Esophagus muscularis mucosa (tissue), 4 donors: ENCODE data around the gene ATE1. TPM values are rescaled to one million over a fixed set of nuclear protein-coding genes. Genes with fewer than 3 reads are reported as not detected.

Experiments used
- DNase-seq: peaks from one replicate; pipeline ENCODE4 v3.0.0-alpha.2; 2017; ENCODE audit errors: extremely low spot score
- H3K27ac ChIP-seq, 4 donors: fragments of 200-600 bp; sonication (generic); replicated peaks in 1 of 4; 1 replicate in 3 of 4; 2 replicates in 1 of 4; pipeline ENCODE4 v1.5.1; 2016 to 2019; ENCODE audit warnings: mild to moderate bottlenecking in 1 of 4
- H3K27me3 ChIP-seq, 4 donors: fragments of 200-600 bp; sonication (generic); one replicate each; pipeline versions ENCODE4 v1.5.1 to v1.6.0; 2016 to 2019
- H3K36me3 ChIP-seq, 4 donors: fragments of 200-600 bp; sonication (generic); one replicate each; pipeline ENCODE4 v1.5.1; 2016 to 2019
- H3K4me1 ChIP-seq, 4 donors: fragments of 200-600 bp; sonication (generic); one replicate each; pipeline ENCODE4 v1.5.1; 2016 to 2019
- H3K4me3 ChIP-seq, 4 donors: fragments of 200-600 bp; sonication (generic); 1 replicate in 2 of 4; 2 replicates in 2 of 4; pipeline ENCODE4 v1.5.1; 2016 to 2019; ENCODE audit warnings: mild to moderate bottlenecking in 4 of 4, moderate library complexity in 1 of 4
- H3K9me3 ChIP-seq, 4 donors: fragments of 200-600 bp; sonication (generic); 1 replicate in 3 of 4; 2 replicates in 1 of 4; pipeline ENCODE4 v1.5.1; 2016 to 2019
- EP300 ChIP-seq: sonication (generic); formaldehyde crosslinking; IDR thresholded peaks from one replicate; pipeline ENCODE4 v1.6.1; 2017; ENCODE audit warnings: antibody characterized with exemption
- POLR2A ChIP-seq: fragments of 450-650 bp; IDR thresholded peaks from one replicate; pipeline ENCODE4 v1.6.1; 2017; ENCODE audit warnings: antibody characterized with exemption, moderate library complexity, mild to moderate bottlenecking, low read depth
- POLR2AphosphoS5 ChIP-seq, 2 donors: sonication (generic); formaldehyde crosslinking; IDR thresholded peaks; one replicate each; pipeline ENCODE4 v1.6.1; 2017; ENCODE audit warnings: antibody characterized with exemption in 2 of 2
- WGBS: methylation state at CpG from one replicate; pipeline ENCODE4 v1.1.5; 2018; 5-methylcytosine and 5-hydroxymethylcytosine counted together
- intact Hi-C: fragments of 100-400 bp; cut with DNase I; formaldehyde crosslinking; loops from one replicate; pipeline ENCODE4 v1.15.1; 2023
- total RNA-seq, 4 donors: library from RNA; depleted of rRNA; stranded (reverse); fragments of >200 nt; gene quantifications; one replicate each; pipeline versions ENCODE4 v1.1.0 to v1.2.1, GENCODE V29; 2016
- TF ChIP-seq, protein P1 (sequence below), 3 experiments: fragments of 200-600 bp in 2 of 3; fragments of 450-650 bp in 1 of 3; sonication (generic) in 2 of 3; IDR thresholded peaks; one replicate each; pipeline ENCODE4 v1.5.1; 2017 to 2019; ENCODE audit warnings: antibody characterized with exemption in 3 of 3, mild to moderate bottlenecking in 2 of 3, moderate library complexity in 1 of 3

The ATE1 gene
- total RNA-seq, 4 donors from 2014 or later = 27.8 to 29.5 (median 28.4) TPM

DNA sequence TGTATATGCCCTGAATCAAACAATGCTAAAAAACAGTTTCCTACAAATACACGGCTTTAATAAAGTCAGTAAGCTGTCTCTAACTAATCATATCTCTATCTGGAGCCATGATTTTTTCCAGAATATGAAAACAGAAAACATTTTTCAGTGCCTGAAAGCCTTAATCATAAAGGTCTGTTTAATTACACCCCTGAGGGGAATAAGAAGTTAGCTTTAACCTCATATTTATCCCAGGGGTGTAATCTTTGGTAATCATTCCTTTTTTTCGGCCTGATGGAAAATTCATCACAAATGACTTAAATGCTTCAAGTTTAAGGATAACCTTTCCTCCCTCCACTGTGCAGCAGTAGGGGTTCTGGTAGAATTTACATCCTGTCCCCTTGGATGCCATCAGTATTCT is 124.2 kb downstream of the ATE1 start:
- TF ChIP-seq EP300 (no peak), POLR2A (no peak), POLR2AphosphoS5 (IDR thresholded peaks at IDR 0.05) (no peak)
- TF ChIP-seq, protein P1, sequence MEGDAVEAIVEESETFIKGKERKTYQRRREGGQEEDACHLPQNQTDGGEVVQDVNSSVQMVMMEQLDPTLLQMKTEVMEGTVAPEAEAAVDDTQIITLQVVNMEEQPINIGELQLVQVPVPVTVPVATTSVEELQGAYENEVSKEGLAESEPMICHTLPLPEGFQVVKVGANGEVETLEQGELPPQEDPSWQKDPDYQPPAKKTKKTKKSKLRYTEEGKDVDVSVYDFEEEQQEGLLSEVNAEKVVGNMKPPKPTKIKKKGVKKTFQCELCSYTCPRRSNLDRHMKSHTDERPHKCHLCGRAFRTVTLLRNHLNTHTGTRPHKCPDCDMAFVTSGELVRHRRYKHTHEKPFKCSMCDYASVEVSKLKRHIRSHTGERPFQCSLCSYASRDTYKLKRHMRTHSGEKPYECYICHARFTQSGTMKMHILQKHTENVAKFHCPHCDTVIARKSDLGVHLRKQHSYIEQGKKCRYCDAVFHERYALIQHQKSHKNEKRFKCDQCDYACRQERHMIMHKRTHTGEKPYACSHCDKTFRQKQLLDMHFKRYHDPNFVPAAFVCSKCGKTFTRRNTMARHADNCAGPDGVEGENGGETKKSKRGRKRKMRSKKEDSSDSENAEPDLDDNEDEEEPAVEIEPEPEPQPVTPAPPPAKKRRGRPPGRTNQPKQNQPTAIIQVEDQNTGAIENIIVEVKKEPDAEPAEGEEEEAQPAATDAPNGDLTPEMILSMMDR (IDR thresholded peaks at IDR 0.05) = no peak
- H3K36me3 ChIP-seq = peaks cover 0 to 6% (median 3%) of the 10 kb centered on the region in 4 donors
- H3K4me1 ChIP-seq = no peaks in the 10 kb centered on the region
- no peak for DNase-seq
- 85% methylated on average over 2 of the region's 2 CpGs for WGBS
- H3K4me3 ChIP-seq = no peak overlapping the region
- H3K27me3 ChIP-seq = no peaks in the 10 kb centered on the region
- intact Hi-C loops = no loop called here
- H3K9me3 ChIP-seq = no peaks in the 10 kb centered on the region
- H3K27ac ChIP-seq = no peak overlapping the region

GRCh38 chr10:121800831-121801230 is 127.0 kb downstream of the ATE1 start:
- intact Hi-C loops = no loop called here
- TF ChIP-seq POLR2A (no peak), EP300 (no peak), POLR2AphosphoS5 (IDR thresholded peaks at IDR 0.05) (no peak)
- TF ChIP-seq, protein P1 (IDR thresholded peaks at IDR 0.05) = no peak
- Histone ChIP-seq H3K4me1 (no peaks in the 10 kb centered on the region), H3K27me3 (no peaks in the 10 kb centered on the region), H3K9me3 (no peaks in the 10 kb centered on the region), H3K4me3 (no peak overlapping the region), H3K36me3 (peaks cover 0 to 3% (median 0%) of the 10 kb centered on the region in 4 donors), H3K27ac (no peak overlapping the region)
- WGBS = 85% methylated on average over 2 of the region's 2 CpGs
- no peak for DNase-seq

DNA sequence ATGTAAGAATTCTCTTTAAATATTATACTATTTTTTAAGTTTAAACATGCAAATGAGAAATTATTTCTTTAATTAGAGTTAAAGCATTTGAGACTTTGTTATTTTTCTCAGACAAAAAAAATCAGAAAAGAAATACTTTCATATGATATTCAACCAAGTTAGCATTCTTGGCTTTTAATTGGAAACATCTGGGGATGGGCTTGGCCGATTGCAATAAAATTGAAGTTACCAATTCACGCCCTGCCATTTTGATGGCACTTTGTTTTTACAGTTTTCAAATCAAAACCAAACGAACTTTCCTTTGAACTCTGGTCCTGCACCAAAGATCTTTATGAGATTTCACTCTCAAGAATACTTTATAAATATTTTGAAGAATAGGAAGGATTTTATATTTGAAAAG is 127.7 kb downstream of the ATE1 start:
- TF ChIP-seq, protein P1 (IDR thresholded peaks at IDR 0.05) = no peak
- TF ChIP-seq POLR2A (no peak), POLR2AphosphoS5 (IDR thresholded peaks at IDR 0.05) (no peak), EP300 (no peak)

DNA sequence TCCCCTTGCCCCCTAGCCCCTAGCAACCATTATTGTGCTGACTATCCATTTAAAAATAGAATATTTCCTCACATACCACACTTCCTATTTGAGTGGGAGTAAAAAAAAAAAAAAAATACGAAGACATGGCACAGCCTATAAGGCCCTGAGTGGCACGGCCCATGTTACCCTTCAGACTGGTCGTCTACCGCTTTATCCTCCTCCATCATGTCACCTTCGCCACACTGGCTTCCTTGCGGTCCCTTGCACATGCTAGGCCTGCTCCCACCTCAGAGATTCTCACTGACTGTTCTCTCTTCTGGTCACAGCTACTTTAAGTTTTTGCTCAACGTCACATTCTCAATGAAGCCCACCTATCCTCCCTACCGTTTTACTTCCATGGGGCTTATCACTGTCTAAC is 130.3 kb downstream of the ATE1 start:
- WGBS = 86% methylated on average over 8 of the region's 8 CpGs
- DNase-seq = no peak
- Histone ChIP-seq H3K9me3 (no peaks in the 10 kb centered on the region), H3K36me3 (peaks cover 0 to 3% (median 0%) of the 10 kb centered on the region in 4 donors), H3K27ac (no peak overlapping the region), H3K27me3 (no peaks in the 10 kb centered on the region), H3K4me3 (no peak overlapping the region), H3K4me1 (no peaks in the 10 kb centered on the region)
- intact Hi-C loops = no loop called here
- TF ChIP-seq, protein P1 (IDR thresholded peaks at IDR 0.05) = no peak
- TF ChIP-seq EP300 (no peak), POLR2A (no peak), POLR2AphosphoS5 (IDR thresholded peaks at IDR 0.05) (no peak)

More for the DNA sequence above, 127.7 kb downstream of the ATE1 start:
- Histone ChIP-seq H3K4me3 (no peak overlapping the region), H3K27ac (no peak overlapping the region), H3K4me1 (no peaks in the 10 kb centered on the region), H3K27me3 (no peaks in the 10 kb centered on the region), H3K9me3 (no peaks in the 10 kb centered on the region), H3K36me3 (peaks cover 0 to 3% (median 0%) of the 10 kb centered on the region in 4 donors)
- WGBS = 74% methylated on average over 3 of the region's 3 CpGs
- intact Hi-C loops = no loop called here
- DNase-seq = no peak

GRCh38 chr10:121796342-121796741 is 131.5 kb downstream of the ATE1 start:
- WGBS = 97% methylated on average over 3 of the region's 3 CpGs
- Histone ChIP-seq H3K27ac (no peak overlapping the region), H3K36me3 (peaks cover 0 to 3% (median 0%) of the 10 kb centered on the region in 4 donors), H3K4me3 (no peak overlapping the region), H3K9me3 (no peaks in the 10 kb centered on the region), H3K4me1 (no peaks in the 10 kb centered on the region), H3K27me3 (no peaks in the 10 kb centered on the region)
- TF ChIP-seq, protein P1 (IDR thresholded peaks at IDR 0.05) = no peak
- TF ChIP-seq EP300 (no peak), POLR2AphosphoS5 (IDR thresholded peaks at IDR 0.05) (no peak), POLR2A (no peak)
- intact Hi-C loops = no loop called here
- DNase-seq = no peak
